H9 (cell line): ENCODE results near the gene ZKSCAN7. TPM values are rescaled to one million over a fixed set of nuclear protein-coding genes. Genes with fewer than 3 reads are reported as not detected.

Experiments
- DNase-seq: peaks from one replicate; pipeline ENCODE4 v3.0.0-alpha.2; 2017
- H2AFZ ChIP-seq: one replicate; pipeline ENCODE4 v1.6.1; 2013; ENCODE audit warnings: mild to moderate bottlenecking, low read length, control low read depth, moderate library complexity
- H2AK5ac ChIP-seq: 2 replicates; pipeline ENCODE4 v1.6.1; 2013; ENCODE audit warnings: low read length, control low read depth, mixed read lengths; ENCODE audit not compliant: insufficient read length
- H2BK120ac ChIP-seq: one replicate; pipeline ENCODE4 v1.6.1; 2013; ENCODE audit warnings: low read depth, mild to moderate bottlenecking, low read length, control low read depth, inconsistent platforms; ENCODE audit not compliant: poor library complexity, severe bottlenecking
- H2BK12ac ChIP-seq: 2 replicates; pipeline ENCODE4 v1.6.1; 2013; ENCODE audit warnings: low read length, control low read depth, mixed read lengths, low read depth; ENCODE audit not compliant: insufficient read length
- H2BK15ac ChIP-seq: 2 replicates; pipeline ENCODE4 v1.6.1; 2013; ENCODE audit warnings: low read depth, low read length, control low read depth
- H2BK20ac ChIP-seq: one replicate; pipeline ENCODE4 v1.6.1; 2013; ENCODE audit warnings: low read depth, mild to moderate bottlenecking, low read length, control low read depth, inconsistent platforms; ENCODE audit not compliant: poor library complexity, severe bottlenecking
- H2BK5ac ChIP-seq: 2 replicates; pipeline ENCODE4 v1.6.1; 2013; ENCODE audit warnings: low read length, control low read depth, mixed read lengths; ENCODE audit not compliant: insufficient read length
- H3K14ac ChIP-seq: 2 replicates; pipeline ENCODE4 v1.6.1; 2013; ENCODE audit warnings: low read length, control low read depth; ENCODE audit not compliant: insufficient read depth
- H3K18ac ChIP-seq: 2 replicates; pipeline ENCODE4 v1.6.1; 2013; ENCODE audit warnings: low read depth, mild to moderate bottlenecking, mixed read lengths, low read length, control low read depth; ENCODE audit not compliant: insufficient read length
- H3K23ac ChIP-seq: 2 replicates; pipeline ENCODE4 v1.6.1; 2013; ENCODE audit warnings: low read length, control low read depth, mixed read lengths, low read depth; ENCODE audit not compliant: insufficient read length
- H3K23me2 ChIP-seq: 2 replicates; pipeline ENCODE4 v1.6.1; 2013; ENCODE audit warnings: low read depth, mild to moderate bottlenecking, mixed read lengths, low read length, control low read depth; ENCODE audit not compliant: insufficient read length, poor library complexity, severe bottlenecking
- H3K27ac ChIP-seq: 2 replicates; pipeline ENCODE4 v1.5.1; 2013; ENCODE audit warnings: low read length, control low read depth, mixed read lengths, low read depth; ENCODE audit not compliant: insufficient read length
- H3K27me3 ChIP-seq: 2 replicates; pipeline ENCODE4 v1.6.1; 2013; ENCODE audit warnings: low read length, control low read depth, inconsistent platforms; ENCODE audit not compliant: insufficient read depth
- H3K4ac ChIP-seq: 2 replicates; pipeline ENCODE4 v1.6.1; 2013; ENCODE audit warnings: low read depth, mild to moderate bottlenecking, control low read depth, inconsistent platforms, low read length, moderate library complexity
- H3K4me1 ChIP-seq: 2 replicates; pipeline ENCODE4 v1.6.1; 2013; ENCODE audit warnings: low read length, control low read depth, inconsistent platforms; ENCODE audit not compliant: insufficient read depth
- H3K4me2 ChIP-seq: 2 replicates; pipeline ENCODE4 v1.6.1; 2013; ENCODE audit warnings: low read length, control low read depth, mixed read lengths; ENCODE audit not compliant: insufficient read length, insufficient read depth
- H3K56ac ChIP-seq: 2 replicates; pipeline ENCODE4 v1.6.1; 2013; ENCODE audit warnings: low read depth, mild to moderate bottlenecking, mixed read lengths, low read length, control low read depth; ENCODE audit not compliant: insufficient read length
- H3K79me1 ChIP-seq: 2 replicates; pipeline ENCODE4 v1.6.1; 2013; ENCODE audit warnings: low read depth, mild to moderate bottlenecking, moderate library complexity, low read length, control low read depth, inconsistent platforms; ENCODE audit not compliant: insufficient read depth, poor library complexity, severe bottlenecking
- H3K79me2 ChIP-seq: 2 replicates; pipeline ENCODE4 v1.6.1; 2013; ENCODE audit warnings: low read length, control low read depth, inconsistent platforms; ENCODE audit not compliant: insufficient read depth
- H3K9ac ChIP-seq: 2 replicates; pipeline ENCODE4 v1.6.1; 2013; ENCODE audit warnings: low read length, control low read depth, mixed read lengths; ENCODE audit not compliant: insufficient read length; ENCODE audit errors: extremely low read depth
- H3K9me3 ChIP-seq: one replicate; pipeline ENCODE4 v1.6.1; 2013; ENCODE audit warnings: low read depth, low read length, inconsistent platforms; ENCODE audit not compliant: control insufficient read depth
- H3T11ph ChIP-seq: one replicate; pipeline ENCODE4 v1.6.1; 2013; ENCODE audit warnings: mild to moderate bottlenecking, low read length, control low read depth, inconsistent platforms
- H4K20me1 ChIP-seq: one replicate; pipeline ENCODE4 v1.6.1; 2013; ENCODE audit not compliant: control insufficient read depth, insufficient read length, insufficient read depth
- H4K5ac ChIP-seq: 2 replicates; pipeline ENCODE4 v1.6.1; 2013; ENCODE audit warnings: low read depth, mild to moderate bottlenecking, mixed read lengths, low read length, control low read depth; ENCODE audit not compliant: insufficient read length
- H4K8ac ChIP-seq: replicated peaks from 2 replicates; pipeline ENCODE4 v1.6.1; 2013; ENCODE audit warnings: low read length, control low read depth, mixed read lengths, low read depth; ENCODE audit not compliant: insufficient read length
- H4K91ac ChIP-seq: 2 replicates; pipeline ENCODE4 v1.6.1; 2013; ENCODE audit warnings: low read depth, mild to moderate bottlenecking, moderate library complexity, mixed read lengths, low read length, control low read depth; ENCODE audit not compliant: insufficient read length
- H3K27ac Mint-ChIP-seq, 3 experiments: 2 replicates in 2 of 3; 3 replicates in 1 of 3; pipeline ENCODE4 v1.8.0; 2020 to 2021; ENCODE audit warnings: mixed read lengths in 3 of 3, mild to moderate bottlenecking in 1 of 3, moderate library complexity in 1 of 3
- H3K27me3 Mint-ChIP-seq: 2 replicates; pipeline ENCODE4 v1.8.0; 2021; ENCODE audit warnings: low read depth, mild to moderate bottlenecking, moderate library complexity, mixed read lengths
- H3K36me3 Mint-ChIP-seq, 3 experiments: 2 replicates in 2 of 3; 3 replicates in 1 of 3; pipeline ENCODE4 v1.8.0; 2020 to 2021; ENCODE audit warnings: low read depth in 3 of 3, mixed read lengths in 3 of 3; ENCODE audit not compliant: insufficient read depth in 1 of 3
- H3K4me1 Mint-ChIP-seq, 2 experiments: 2 replicates each; pipeline ENCODE4 v1.8.0; 2020; ENCODE audit warnings: mixed read lengths in 2 of 2
- H3K4me3 Mint-ChIP-seq, 2 experiments: 2 replicates in 1 of 2; 3 replicates in 1 of 2; pipeline ENCODE4 v1.8.0; 2020 to 2021; ENCODE audit warnings: mild to moderate bottlenecking in 2 of 2, mixed read lengths in 2 of 2, moderate library complexity in 1 of 2
- H3K9me3 Mint-ChIP-seq, 2 experiments: 2 replicates in 1 of 2; 3 replicates in 1 of 2; pipeline ENCODE4 v1.8.0; 2020; ENCODE audit warnings: mild to moderate bottlenecking in 2 of 2, mixed read lengths in 2 of 2, moderate library complexity in 1 of 2
- CTCF ChIP-seq: fragments of 200-600 bp; sonication (generic); conservative IDR thresholded peaks from 3 replicates; pipeline ENCODE4 v1.8.0; 2021; ENCODE audit warnings: antibody characterized with exemption, mild to moderate bottlenecking
- WGBS: extraction: QIAGEN DNeasy Blood & Tissue Kit; methylation state at CpG from one replicate; pipeline ENCODE4 v1.1.7; 2013; ENCODE audit warnings: missing lambda C conversion rate, low lambda C conversion rate, mixed read lengths; ENCODE audit not compliant: insufficient read length; ENCODE audit errors: extremely low coverage; 5-methylcytosine and 5-hydroxymethylcytosine counted together
- total RNA-seq: library from RNA; stranded (reverse); gene quantifications from 2 replicates; pipeline ENCODE4 v1.2.1, GENCODE V29; 2021

Gene ZKSCAN7
- total RNA-seq, 1 experiment from 2014 or later: 8.7 TPM

GRCh38 chr3:44571024-44571423, 16.0 kb downstream of the ZKSCAN7 start:
- Histone ChIP-seq H4K91ac (no peak overlapping the region), H2BK20ac (no peak overlapping the region), H3K79me1 (no peaks in the 10 kb centered on the region), H3T11ph (no peak overlapping the region), H3K79me2 (no peaks in the 10 kb centered on the region), H3K23me2 (no peaks in the 10 kb centered on the region), H3K18ac (no peak overlapping the region), H2AFZ (no peak overlapping the region), H4K5ac (no peak overlapping the region), H2BK120ac (no peak overlapping the region), H2AK5ac (no peak overlapping the region), H3K14ac (no peak overlapping the region), H4K8ac (no peak overlapping the region), H3K9ac (no peak overlapping the region), H2BK12ac (no peak overlapping the region), H3K27me3 (no peaks in the 10 kb centered on the region), H3K56ac (no peak overlapping the region), H3K27ac (no peak overlapping the region), H2BK5ac (no peak overlapping the region), H3K4me1 (no peaks in the 10 kb centered on the region), H4K20me1 (no peaks in the 10 kb centered on the region), H3K4ac (no peak overlapping the region), H3K9me3 (peaks cover 16% of the 10 kb centered on the region), H2BK15ac (no peak overlapping the region), H3K4me2 (no peak overlapping the region), H3K23ac (no peak overlapping the region)
- no peak for TF ChIP-seq CTCF
- peaks cover 58 to 64% (median 63%) of the 10 kb centered on the region in 3 experiments for H3K36me3 Mint-ChIP-seq
- H3K4me3 Mint-ChIP-seq: no peak overlapping the region
- no peak for DNase-seq
- H3K4me1 Mint-ChIP-seq: no peaks in the 10 kb centered on the region
- WGBS: no CpG with 5 or more reads among the region's 4 CpGs
- H3K27me3 Mint-ChIP-seq: no peaks in the 10 kb centered on the region; the same call in 1 of the 2 replicates
- H3K27ac Mint-ChIP-seq: no peak overlapping the region
- peaks cover 16 to 22% of the 10 kb centered on the region in 2 experiments; a peak in 4 of 5 replicates for H3K9me3 Mint-ChIP-seq
